ENCODE measurements around the gene INS.

Gene INS

DNA sequence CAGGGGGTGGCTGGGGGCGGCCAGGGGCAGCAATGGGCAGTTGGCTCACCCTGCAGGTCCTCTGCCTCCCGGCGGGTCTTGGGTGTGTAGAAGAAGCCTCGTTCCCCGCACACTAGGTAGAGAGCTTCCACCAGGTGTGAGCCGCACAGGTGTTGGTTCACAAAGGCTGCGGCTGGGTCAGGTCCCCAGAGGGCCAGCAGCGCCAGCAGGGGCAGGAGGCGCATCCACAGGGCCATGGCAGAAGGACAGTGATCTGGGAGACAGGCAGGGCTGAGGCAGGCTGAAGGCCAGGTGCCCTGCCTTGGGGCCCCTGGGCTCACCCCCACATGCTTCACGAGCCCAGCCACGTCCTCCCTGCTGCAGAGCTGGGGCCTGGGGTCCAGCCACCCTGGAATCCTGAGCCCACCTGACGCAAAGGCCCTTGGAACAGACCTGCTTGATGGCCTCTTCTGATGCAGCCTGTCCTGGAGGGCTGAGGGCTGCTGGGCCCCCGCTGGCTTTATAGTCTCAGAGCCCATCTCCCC, at the start of gene INS:
INS (minus strand) TSS at position 474 of the 524 bp plus-strand sequence; CDS start at position 236, 238 bp downstream.
- H3K27ac ChIP-seq (ENCODE audit: low read depth, low read length): no peak within 1 kb of the TSS
- no peaks in the 10 kb centered on the region; the same call in 1 of the 2 replicates for H3K27me3 ChIP-seq (ENCODE audit: control insufficient read depth, insufficient read depth, low read length)
- H3K9ac ChIP-seq (ENCODE audit: low read depth, low read length): no peak within 1 kb of the TSS
- no peaks in the 10 kb centered on the region for H3K9me3 ChIP-seq (ENCODE audit: control insufficient read depth, insufficient read depth, low read length)
- H3K4me1 ChIP-seq (ENCODE audit: control insufficient read depth, insufficient read depth, low read length): no peaks in the 10 kb centered on the region
- no peaks in the 10 kb centered on the region for H3K36me3 ChIP-seq (ENCODE audit: control insufficient read depth, insufficient read depth, low read length)
- H3K4me3 ChIP-seq (ENCODE audit: low read depth, low read length): no peak within 1 kb of the TSS

GRCh38 chr11:2210366-2211112, 49.5 kb upstream of the INS start:
- Histone ChIP-seq H3K27ac (ENCODE audit: low read depth, low read length) (no peak overlapping the region), H3K27me3 (ENCODE audit: control insufficient read depth, insufficient read depth, low read length) (peaks cover 5% of the 10 kb centered on the region; the same call in 1 of the 2 replicates), H3K9me3 (ENCODE audit: control insufficient read depth, insufficient read depth, low read length) (no peaks in the 10 kb centered on the region), H3K36me3 (ENCODE audit: control insufficient read depth, insufficient read depth, low read length) (no peaks in the 10 kb centered on the region), H3K4me3 (ENCODE audit: low read depth, low read length) (no peak overlapping the region), H3K9ac (ENCODE audit: low read depth, low read length) (no peak overlapping the region), H3K4me1 (ENCODE audit: control insufficient read depth, insufficient read depth, low read length) (peaks cover 2% of the 10 kb centered on the region)

DNA sequence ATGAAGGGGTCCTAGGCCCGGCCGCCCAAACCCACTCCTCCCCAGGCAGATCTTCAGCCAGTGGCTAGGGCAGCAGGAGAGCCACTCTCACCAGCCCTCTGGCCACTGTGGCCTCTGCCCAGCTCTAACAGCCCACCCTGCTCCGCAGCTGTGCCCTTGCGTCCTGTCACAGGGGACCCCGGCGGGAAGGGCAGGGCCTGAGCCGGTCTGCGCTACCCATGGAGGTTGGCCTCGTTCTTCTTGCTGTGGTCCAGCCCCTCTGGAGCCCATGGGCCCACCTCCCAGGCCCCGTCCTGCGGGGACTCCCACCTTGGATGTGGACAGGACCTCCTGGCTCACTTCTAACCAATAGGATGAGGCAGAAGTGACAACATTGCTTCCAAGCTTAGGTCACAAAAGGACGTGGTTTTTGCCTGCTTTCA, 48.9 kb upstream of the INS start:
- no peak overlapping the region for H3K27ac ChIP-seq (ENCODE audit: low read depth, low read length)
- H3K4me3 ChIP-seq (ENCODE audit: low read depth, low read length): no peak overlapping the region

GRCh38 chr11:2209370-2209801, 48.4 kb upstream of the INS start:
- Histone ChIP-seq H3K4me3 (ENCODE audit: low read depth, low read length) (no peak overlapping the region), H3K36me3 (ENCODE audit: control insufficient read depth, insufficient read depth, low read length) (no peaks in the 10 kb centered on the region), H3K9ac (ENCODE audit: low read depth, low read length) (no peak overlapping the region), H3K27me3 (ENCODE audit: control insufficient read depth, insufficient read depth, low read length) (peaks cover 5% of the 10 kb centered on the region; the same call in 1 of the 2 replicates), H3K9me3 (ENCODE audit: control insufficient read depth, insufficient read depth, low read length) (no peaks in the 10 kb centered on the region), H3K27ac (ENCODE audit: low read depth, low read length) (no peak overlapping the region), H3K4me1 (ENCODE audit: control insufficient read depth, insufficient read depth, low read length) (peaks cover 2% of the 10 kb centered on the region)

More for the DNA sequence above, 48.9 kb upstream of the INS start:
- H3K9ac ChIP-seq (ENCODE audit: low read depth, low read length): no peak overlapping the region
- H3K27me3 ChIP-seq (ENCODE audit: control insufficient read depth, insufficient read depth, low read length): peaks cover 5% of the 10 kb centered on the region; the same call in 1 of the 2 replicates
- no peaks in the 10 kb centered on the region for H3K36me3 ChIP-seq (ENCODE audit: control insufficient read depth, insufficient read depth, low read length)
- no peaks in the 10 kb centered on the region for H3K9me3 ChIP-seq (ENCODE audit: control insufficient read depth, insufficient read depth, low read length)
- peaks cover 2% of the 10 kb centered on the region for H3K4me1 ChIP-seq (ENCODE audit: control insufficient read depth, insufficient read depth, low read length)

GRCh38 chr11:2208691-2209369, 47.8 kb upstream of the INS start:
- Histone ChIP-seq H3K9ac (ENCODE audit: low read depth, low read length) (no peak overlapping the region), H3K27ac (ENCODE audit: low read depth, low read length) (no peak overlapping the region), H3K4me1 (ENCODE audit: control insufficient read depth, insufficient read depth, low read length) (peaks cover 2% of the 10 kb centered on the region), H3K27me3 (ENCODE audit: control insufficient read depth, insufficient read depth, low read length) (0 out of 2 replicates have a peak, but pooled peaks cover 1% of the 10 kb centered on the region), H3K4me3 (ENCODE audit: low read depth, low read length) (no peak overlapping the region), H3K36me3 (ENCODE audit: control insufficient read depth, insufficient read depth, low read length) (no peaks in the 10 kb centered on the region), H3K9me3 (ENCODE audit: control insufficient read depth, insufficient read depth, low read length) (no peaks in the 10 kb centered on the region)

DNA sequence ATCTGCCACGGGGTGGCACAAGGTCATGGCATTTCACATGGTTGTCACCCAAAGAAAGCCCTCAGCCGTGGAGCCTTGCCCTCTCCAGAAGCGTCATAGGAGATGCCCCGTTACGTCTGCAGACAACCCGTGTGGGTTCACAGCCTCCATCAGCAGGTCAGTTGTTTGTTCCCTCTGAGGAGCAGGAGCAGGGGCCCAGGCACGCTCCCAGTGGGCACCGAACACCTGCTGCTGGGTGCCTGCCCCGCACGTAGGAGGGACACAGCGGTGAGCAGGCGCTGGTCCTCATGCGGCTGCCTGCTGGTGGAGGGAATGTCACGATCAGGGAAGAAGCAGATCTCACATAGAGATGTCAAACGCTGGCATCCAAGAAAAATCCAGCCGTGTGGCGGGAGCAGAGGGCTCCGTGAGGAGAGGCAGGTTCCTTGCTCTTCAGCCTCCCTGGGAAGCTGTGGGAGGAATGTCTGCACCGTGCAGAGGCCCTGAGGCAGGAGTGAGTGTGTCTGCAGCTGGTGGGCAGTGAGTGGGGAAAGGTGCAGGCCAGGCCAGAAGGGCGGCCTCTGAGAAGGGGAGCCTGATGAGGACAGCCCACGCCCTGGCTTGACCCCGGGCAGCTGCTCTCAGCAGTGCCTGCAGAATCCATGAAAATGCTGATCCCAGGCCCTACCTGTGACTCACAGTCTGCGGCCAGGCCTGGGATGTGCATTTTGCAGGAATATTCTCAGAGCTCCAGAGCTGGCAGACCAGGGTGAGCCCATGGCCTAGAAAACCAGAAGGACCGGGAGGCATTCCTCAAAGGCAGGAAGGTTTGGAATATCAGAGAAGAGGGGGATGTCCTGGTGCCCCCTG, 47.0 kb upstream of the INS start:
- Histone ChIP-seq H3K4me1 (ENCODE audit: control insufficient read depth, insufficient read depth, low read length) (no peaks in the 10 kb centered on the region; the same call in 1 of the 2 replicates), H3K27ac (ENCODE audit: low read depth, low read length) (no peak overlapping the region), H3K9me3 (ENCODE audit: control insufficient read depth, insufficient read depth, low read length) (no peaks in the 10 kb centered on the region)

DNA sequence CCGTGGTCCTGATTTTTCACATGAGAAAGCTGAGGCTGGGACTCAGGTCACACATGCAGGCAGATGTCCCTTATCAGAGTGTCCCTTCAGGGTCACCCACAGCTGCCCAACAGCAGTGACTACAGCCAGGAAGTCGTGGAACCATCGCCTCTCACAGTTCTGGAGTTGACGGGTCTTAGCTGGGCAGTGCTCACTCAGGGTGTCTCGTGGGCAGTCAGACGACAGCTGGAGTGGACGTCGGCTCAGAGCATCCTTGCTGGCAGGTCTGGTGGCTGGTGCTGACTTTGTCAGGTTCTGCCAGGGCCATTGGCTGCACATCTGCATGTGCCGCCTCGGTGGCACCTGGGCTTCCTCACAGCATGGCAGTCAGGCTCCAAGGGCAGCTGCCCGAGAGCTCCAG, 46.2 kb upstream of the INS start:
- Histone ChIP-seq H3K27ac (ENCODE audit: low read depth, low read length) (no peak overlapping the region), H3K4me1 (ENCODE audit: control insufficient read depth, insufficient read depth, low read length) (no peaks in the 10 kb centered on the region), H3K36me3 (ENCODE audit: control insufficient read depth, insufficient read depth, low read length) (no peaks in the 10 kb centered on the region), H3K27me3 (ENCODE audit: control insufficient read depth, insufficient read depth, low read length) (no peaks in the 10 kb centered on the region), H3K4me3 (ENCODE audit: low read depth, low read length) (no peak overlapping the region), H3K9me3 (ENCODE audit: control insufficient read depth, insufficient read depth, low read length) (no peaks in the 10 kb centered on the region), H3K9ac (ENCODE audit: low read depth, low read length) (no peak overlapping the region)

More for the DNA sequence above, 47.0 kb upstream of the INS start:
- H3K9ac ChIP-seq (ENCODE audit: low read depth, low read length): no peak overlapping the region
- H3K4me3 ChIP-seq (ENCODE audit: low read depth, low read length): no peak overlapping the region
- no peaks in the 10 kb centered on the region for H3K36me3 ChIP-seq (ENCODE audit: control insufficient read depth, insufficient read depth, low read length)
- H3K27me3 ChIP-seq (ENCODE audit: control insufficient read depth, insufficient read depth, low read length): no peaks in the 10 kb centered on the region

DNA sequence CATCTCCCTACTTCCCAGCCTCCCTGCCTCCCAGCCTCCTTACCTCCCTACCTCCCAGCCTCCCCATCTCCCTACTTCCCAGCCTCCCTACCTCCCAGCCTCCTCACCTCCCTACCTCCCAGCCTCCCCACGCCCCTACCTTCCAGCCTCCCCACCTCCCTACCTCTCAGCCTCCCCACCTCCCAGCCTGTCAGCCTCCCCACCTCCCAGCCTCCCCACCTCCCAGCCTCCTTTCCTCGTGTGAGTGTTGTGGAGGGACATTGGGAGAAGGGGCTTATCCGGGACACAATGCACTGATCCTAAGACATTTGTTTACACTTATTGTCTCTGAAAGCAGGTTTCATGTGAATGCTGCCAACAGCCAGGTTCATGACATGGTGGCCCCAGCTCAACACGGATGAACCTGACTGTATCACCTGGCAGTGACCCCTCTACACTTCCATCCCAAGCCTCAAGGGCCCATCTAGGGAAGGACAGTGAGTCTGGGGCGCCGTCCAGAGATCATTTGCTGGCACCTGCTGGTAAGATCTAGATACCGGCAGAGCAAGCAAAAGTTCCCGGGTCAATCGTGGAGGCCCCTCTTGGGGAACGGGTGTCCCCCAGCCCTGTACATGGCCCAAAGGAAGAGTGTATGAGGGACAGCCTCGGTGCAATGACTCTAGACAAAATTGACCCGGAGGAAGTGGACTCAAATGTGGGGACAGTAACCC, 45.1 kb upstream of the INS start:
- Histone ChIP-seq H3K9ac (ENCODE audit: low read depth, low read length) (no peak overlapping the region), H3K27ac (ENCODE audit: low read depth, low read length) (no peak overlapping the region), H3K4me1 (ENCODE audit: control insufficient read depth, insufficient read depth, low read length) (no peaks in the 10 kb centered on the region), H3K27me3 (ENCODE audit: control insufficient read depth, insufficient read depth, low read length) (no peaks in the 10 kb centered on the region), H3K9me3 (ENCODE audit: control insufficient read depth, insufficient read depth, low read length) (no peaks in the 10 kb centered on the region), H3K36me3 (ENCODE audit: control insufficient read depth, insufficient read depth, low read length) (no peaks in the 10 kb centered on the region), H3K4me3 (ENCODE audit: low read depth, low read length) (no peak overlapping the region)

DNA sequence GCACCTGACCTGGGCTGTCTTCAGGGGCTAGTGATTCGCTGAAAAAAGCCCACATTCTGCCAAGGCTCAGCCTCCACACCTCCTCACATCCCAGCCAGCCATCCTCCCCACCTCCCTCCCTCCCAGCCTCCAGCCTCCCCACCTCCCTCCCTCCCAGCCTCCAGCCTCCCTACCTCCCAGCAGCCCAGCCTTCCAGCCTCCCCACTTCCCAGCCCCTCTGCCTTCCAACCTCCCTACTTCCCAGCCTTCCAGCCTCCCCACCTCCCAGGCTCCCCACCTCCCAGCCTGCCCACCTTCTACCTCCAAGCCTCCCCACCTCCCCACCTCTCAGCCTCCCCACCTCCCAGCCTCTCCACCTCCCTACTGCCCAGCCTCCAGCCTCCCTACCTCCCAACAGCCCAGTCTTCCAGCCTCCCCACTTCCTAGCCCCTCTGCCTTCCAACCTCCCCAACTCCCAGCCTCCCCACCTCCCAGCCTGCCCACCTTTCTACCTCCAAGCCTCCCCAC, 44.3 kb upstream of the INS start:
- no peak overlapping the region for H3K9ac ChIP-seq (ENCODE audit: low read depth, low read length)
- H3K4me3 ChIP-seq (ENCODE audit: low read depth, low read length): no peak overlapping the region
- no peaks in the 10 kb centered on the region for H3K9me3 ChIP-seq (ENCODE audit: control insufficient read depth, insufficient read depth, low read length)
- no peaks in the 10 kb centered on the region for H3K4me1 ChIP-seq (ENCODE audit: control insufficient read depth, insufficient read depth, low read length)
- H3K27me3 ChIP-seq (ENCODE audit: control insufficient read depth, insufficient read depth, low read length): no peaks in the 10 kb centered on the region
- no peaks in the 10 kb centered on the region for H3K36me3 ChIP-seq (ENCODE audit: control insufficient read depth, insufficient read depth, low read length)
- no peak overlapping the region for H3K27ac ChIP-seq (ENCODE audit: low read depth, low read length)
